Loucy (cell line): ENCODE measurements around the gene APLNR.

Source experiments
- H2AFZ ChIP-seq: fragments of 200-600 bp; sonication (generic); 2 replicates; pipeline ENCODE4 v1.6.0; 2016; ENCODE audit warnings: antibody characterized with exemption, mild to moderate bottlenecking, low read length, moderate library complexity
- H3F3A ChIP-seq: fragments of 200-600 bp; 2 replicates; pipeline ENCODE4 v1.6.0; 2016; ENCODE audit warnings: antibody characterized with exemption, low read depth, mild to moderate bottlenecking
- H3K27me3 ChIP-seq: fragments of 200-600 bp; sonication (generic); 2 replicates; pipeline ENCODE4 v1.6.1; 2014; ENCODE audit warnings: low read length, mild to moderate bottlenecking; ENCODE audit not compliant: insufficient read depth, poor library complexity, severe bottlenecking
- H3K36me3 ChIP-seq: fragments of 200-600 bp; sonication (generic); 2 replicates; pipeline ENCODE4 v1.6.1; 2016; ENCODE audit warnings: low read length; ENCODE audit not compliant: insufficient read depth
- H3K4me1 ChIP-seq: fragments of 200-600 bp; sonication (generic); 2 replicates; pipeline ENCODE4 v1.5.1; 2014; ENCODE audit warnings: low read length, mild to moderate bottlenecking; ENCODE audit not compliant: insufficient read depth, poor library complexity, severe bottlenecking
- H3K4me2 ChIP-seq: fragments of 200-600 bp; sonication (generic); 2 replicates; pipeline ENCODE4 v1.6.0; 2014; ENCODE audit warnings: antibody characterized with exemption, low read length, low read depth, mild to moderate bottlenecking; ENCODE audit not compliant: poor library complexity, severe bottlenecking
- H3K4me3 ChIP-seq: fragments of 200-600 bp; sonication (generic); 2 replicates; pipeline ENCODE4 v1.5.1; 2014; ENCODE audit warnings: low read length, mild to moderate bottlenecking, mixed read lengths; ENCODE audit not compliant: poor library complexity, severe bottlenecking
- H3K79me2 ChIP-seq: fragments of 200-600 bp; sonication (generic); 2 replicates; pipeline ENCODE4 v1.6.1; 2014; ENCODE audit warnings: low read length; ENCODE audit not compliant: insufficient read depth
- H3K9ac ChIP-seq: fragments of 200-600 bp; sonication (generic); 2 replicates; pipeline ENCODE4 v1.6.0; 2014; ENCODE audit warnings: mild to moderate bottlenecking, low read depth, low read length, moderate library complexity; ENCODE audit not compliant: poor library complexity, severe bottlenecking
- H3K9me2 ChIP-seq: fragments of 200-600 bp; sonication (generic); replicated peaks from 2 replicates; pipeline ENCODE4 v1.6.1; 2016; ENCODE audit warnings: low read depth, low read length, mixed read lengths
- H3K9me3 ChIP-seq: fragments of 200-600 bp; sonication (generic); 2 replicates; pipeline ENCODE4 v1.6.1; 2014; ENCODE audit warnings: mild to moderate bottlenecking, antibody characterized with exemption, low read length, low read depth; ENCODE audit not compliant: insufficient read depth
- H4K20me1 ChIP-seq: fragments of 200-600 bp; sonication (generic); 2 replicates; pipeline ENCODE4 v1.6.0; 2014; ENCODE audit warnings: antibody characterized with exemption, low read length, mild to moderate bottlenecking; ENCODE audit not compliant: insufficient read depth, poor library complexity, severe bottlenecking
- EZH2phosphoT487 ChIP-seq: fragments of 200-600 bp; IDR thresholded peaks from 2 replicates; pipeline ENCODE4 v1.6.1; 2018; ENCODE audit warnings: antibody characterized with exemption, mild to moderate bottlenecking, moderate library complexity, borderline replicate concordance
- TF ChIP-seq, protein P1 (sequence below): fragments of 200-600 bp; sonication (generic); conservative IDR thresholded peaks from 2 replicates; pipeline ENCODE4 v1.5.1; 2014; ENCODE audit warnings: mild to moderate bottlenecking, antibody characterized with exemption, low read length

The APLNR gene

DNA sequence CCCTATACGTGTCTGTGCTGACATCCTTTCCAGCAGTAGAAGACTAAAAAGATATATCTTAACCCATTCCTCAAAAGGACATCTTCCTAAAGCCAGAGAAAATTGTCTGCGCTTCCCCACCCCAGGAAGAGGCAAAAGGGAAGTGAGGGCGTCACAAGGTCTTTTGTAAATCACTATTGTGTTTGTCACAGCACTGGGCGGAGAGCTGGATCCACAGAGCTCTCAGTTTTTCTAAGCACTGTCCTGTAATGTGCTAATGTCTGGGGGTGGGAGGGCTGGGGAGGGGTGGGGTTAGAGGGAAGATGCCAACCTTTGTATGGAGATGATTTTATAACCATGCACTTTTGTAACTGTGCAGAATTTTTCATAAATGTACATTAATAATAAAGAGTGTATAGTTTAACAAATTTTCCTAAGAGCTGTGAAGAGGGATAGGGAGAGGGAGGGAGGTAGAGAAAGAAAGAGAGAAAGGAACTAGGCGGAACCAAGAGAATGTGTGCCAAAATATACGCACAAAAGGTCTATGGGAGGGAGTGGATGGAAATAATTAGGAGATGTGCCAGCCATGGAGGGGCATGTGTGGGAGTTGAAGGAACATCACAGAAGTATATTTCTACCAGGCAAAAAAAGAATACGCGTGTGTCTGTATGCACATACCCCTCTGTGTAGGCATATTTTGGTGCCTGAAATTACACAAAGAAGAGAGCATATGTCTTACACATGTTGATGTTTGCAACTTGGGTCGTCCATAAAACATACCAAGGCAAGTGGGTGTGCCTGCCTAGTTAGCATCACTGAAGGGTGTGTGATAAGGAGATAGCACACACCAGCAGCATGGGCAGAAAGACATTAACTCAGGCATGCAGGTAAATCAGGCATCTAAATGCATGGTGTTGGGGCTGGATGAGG lies 45.5 kb downstream of the APLNR start:
- Histone ChIP-seq H3K4me1 (no peaks in the 10 kb centered on the region), H3K9me2 (no peaks in the 10 kb centered on the region), H3F3A (no peaks in the 10 kb centered on the region), H3K27me3 (no peaks in the 10 kb centered on the region), H3K4me2 (no peak overlapping the region), H2AFZ (no peak overlapping the region; the same call in 1 of the 2 replicates), H4K20me1 (no peaks in the 10 kb centered on the region), H3K9ac (no peak overlapping the region), H3K4me3 (no peak overlapping the region), H3K79me2 (no peaks in the 10 kb centered on the region), H3K36me3 (no peaks in the 10 kb centered on the region), H3K9me3 (no peaks in the 10 kb centered on the region)
- no peak for TF ChIP-seq EZH2phosphoT487
- TF ChIP-seq, protein P1, sequence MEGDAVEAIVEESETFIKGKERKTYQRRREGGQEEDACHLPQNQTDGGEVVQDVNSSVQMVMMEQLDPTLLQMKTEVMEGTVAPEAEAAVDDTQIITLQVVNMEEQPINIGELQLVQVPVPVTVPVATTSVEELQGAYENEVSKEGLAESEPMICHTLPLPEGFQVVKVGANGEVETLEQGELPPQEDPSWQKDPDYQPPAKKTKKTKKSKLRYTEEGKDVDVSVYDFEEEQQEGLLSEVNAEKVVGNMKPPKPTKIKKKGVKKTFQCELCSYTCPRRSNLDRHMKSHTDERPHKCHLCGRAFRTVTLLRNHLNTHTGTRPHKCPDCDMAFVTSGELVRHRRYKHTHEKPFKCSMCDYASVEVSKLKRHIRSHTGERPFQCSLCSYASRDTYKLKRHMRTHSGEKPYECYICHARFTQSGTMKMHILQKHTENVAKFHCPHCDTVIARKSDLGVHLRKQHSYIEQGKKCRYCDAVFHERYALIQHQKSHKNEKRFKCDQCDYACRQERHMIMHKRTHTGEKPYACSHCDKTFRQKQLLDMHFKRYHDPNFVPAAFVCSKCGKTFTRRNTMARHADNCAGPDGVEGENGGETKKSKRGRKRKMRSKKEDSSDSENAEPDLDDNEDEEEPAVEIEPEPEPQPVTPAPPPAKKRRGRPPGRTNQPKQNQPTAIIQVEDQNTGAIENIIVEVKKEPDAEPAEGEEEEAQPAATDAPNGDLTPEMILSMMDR: no peak

DNA sequence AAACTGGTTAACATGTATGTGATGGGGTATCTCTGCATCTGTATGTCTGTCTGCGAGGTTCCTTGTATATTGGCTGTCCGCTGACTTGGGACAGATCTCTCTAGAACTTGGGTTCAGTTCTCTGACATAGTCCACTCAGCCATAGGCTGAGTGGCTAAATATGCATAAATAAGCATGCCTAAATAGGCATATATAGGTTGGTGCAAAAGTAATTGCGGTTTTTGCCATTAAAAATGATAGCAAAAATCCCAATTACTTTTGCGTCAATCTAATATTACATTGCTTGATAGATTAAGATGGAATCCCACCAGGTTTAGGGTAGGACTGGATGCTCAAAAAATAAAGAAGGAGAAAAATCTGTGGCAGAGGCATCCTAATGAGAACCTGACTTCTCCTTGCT lies 46.5 kb downstream of the APLNR start:
- H3K4me1 ChIP-seq: no peaks in the 10 kb centered on the region
- H3K36me3 ChIP-seq: no peaks in the 10 kb centered on the region
- H3K9me3 ChIP-seq: no peaks in the 10 kb centered on the region
- H3K9ac ChIP-seq: no peak overlapping the region
- H3K4me3 ChIP-seq: no peak overlapping the region
- H2AFZ ChIP-seq: no peak overlapping the region
- TF ChIP-seq, protein P1: no peak
- TF ChIP-seq EZH2phosphoT487: no peak
- no peaks in the 10 kb centered on the region for H3K79me2 ChIP-seq
- H3K9me2 ChIP-seq: no peaks in the 10 kb centered on the region
- no peaks in the 10 kb centered on the region for H3K27me3 ChIP-seq
- H4K20me1 ChIP-seq: no peaks in the 10 kb centered on the region
- no peak overlapping the region for H3K4me2 ChIP-seq
- no peaks in the 10 kb centered on the region for H3F3A ChIP-seq
